T-cell (primary cell): ENCODE measurements around the gene CELSR1. TPM values are rescaled to one million over a fixed set of nuclear protein-coding genes. Genes with fewer than 3 reads are reported as not detected.

Experiments
- ATAC-seq, 4 experiments: fragments of 200-7000 bp in 3 of 4; fragments of 150-1000 bp in 1 of 4; cut with Tn5 transposase; replicated peaks in 1 of 4; 1 replicate in 3 of 4; 2 replicates in 1 of 4; pipeline ENCODE4 v1.10.0; 2021; ENCODE audit warnings: moderate library complexity in 3 of 4, mild to moderate bottlenecking in 2 of 4, moderate number of reproducible peaks in 1 of 4
- CTCF ChIA-PET, 2 donors: fragments of 300-600 bp; sonication (Branson Sonifier 250); formaldehyde crosslinking; loops; one replicate each; lab custom pipeline; 2022; ENCODE audit warnings: antibody characterized with exemption in 2 of 2; lab: Charles Lee
- POLR2A ChIA-PET, 2 donors: fragments of 300-600 bp; sonication (Branson Sonifier 250); formaldehyde crosslinking; loops; one replicate each; lab custom pipeline; 2022; ENCODE audit warnings: antibody characterized with exemption in 2 of 2; lab: Charles Lee
- DNase-seq, 35 experiments: peaks; one replicate each; pipeline versions ENCODE4 v3.0.0 to v3.0.0-alpha.2; 2013 to 2023
- H3K27ac ChIP-seq: one replicate; pipeline ENCODE4 v1.5.1; 2013; ENCODE audit warnings: low read length
- H3K27me3 ChIP-seq, 2 experiments: replicated peaks in 1 of 2; 1 replicate in 1 of 2; 2 replicates in 1 of 2; pipeline versions ENCODE4 v1.6.1 to v1.7.0; 2013; ENCODE audit warnings: low read length in 1 of 2, mixed read lengths in 1 of 2; ENCODE audit not compliant: control insufficient read depth in 2 of 2, insufficient read depth in 2 of 2; ENCODE audit errors: extremely low read depth in 1 of 2
- H3K36me3 ChIP-seq, 2 donors: 1 replicate in 1 of 2; 2 replicates in 1 of 2; pipeline versions ENCODE4 v1.6.1 to v1.7.0; 2013; ENCODE audit warnings: low read length in 1 of 2; ENCODE audit not compliant: control insufficient read depth in 2 of 2, insufficient read depth in 1 of 2; ENCODE audit errors: extremely low read depth in 1 of 2
- H3K4me1 ChIP-seq, 2 experiments: 1 replicate in 1 of 2; 2 replicates in 1 of 2; pipeline versions ENCODE4 v1.6.1 to v1.7.0; 2013; ENCODE audit warnings: low read length in 2 of 2, mixed read lengths in 1 of 2; ENCODE audit not compliant: insufficient read depth in 2 of 2, control insufficient read depth in 1 of 2; ENCODE audit errors: extremely low read depth in 1 of 2
- H3K4me3 ChIP-seq, 2 donors: 1 replicate in 1 of 2; 2 replicates in 1 of 2; pipeline versions ENCODE4 v1.5.1 to v1.7.0; 2013; ENCODE audit warnings: mild to moderate bottlenecking in 2 of 2, low read length in 1 of 2, moderate library complexity in 1 of 2; ENCODE audit not compliant: control insufficient read depth in 1 of 2; ENCODE audit errors: extremely low read depth in 1 of 2
- H3K9me3 ChIP-seq: 2 replicates; pipeline ENCODE4 v1.7.0; 2013
- H3K27ac Mint-ChIP-seq, 2 donors: one replicate each; pipeline ENCODE4 v1.8.0; 2020 to 2021; ENCODE audit warnings: mild to moderate bottlenecking in 2 of 2, mixed read lengths in 2 of 2
- H3K27me3 Mint-ChIP-seq, 2 donors: one replicate each; pipeline ENCODE4 v1.8.0; 2021 to 2022; ENCODE audit warnings: mixed read lengths in 2 of 2
- H3K36me3 Mint-ChIP-seq: one replicate; pipeline ENCODE4 v1.8.0; 2021; ENCODE audit warnings: mixed read lengths
- H3K4me1 Mint-ChIP-seq, 3 donors: one replicate each; pipeline ENCODE4 v1.8.0; 2020 to 2022; ENCODE audit warnings: mixed read lengths in 3 of 3, mild to moderate bottlenecking in 1 of 3
- H3K4me3 Mint-ChIP-seq, 3 donors: one replicate each; pipeline ENCODE4 v1.8.0; 2020 to 2022; ENCODE audit warnings: mild to moderate bottlenecking in 3 of 3, mixed read lengths in 3 of 3, moderate library complexity in 3 of 3
- H3K9me3 Mint-ChIP-seq, 3 donors: one replicate each; pipeline ENCODE4 v1.8.0; 2020 to 2022; ENCODE audit warnings: mixed read lengths in 3 of 3
- WGBS: methylation state at CpG from one replicate; pipeline ENCODE4 v1.1.5; 2013; ENCODE audit warnings: missing lambda C conversion rate; ENCODE audit not compliant: insufficient coverage; 5-methylcytosine and 5-hydroxymethylcytosine counted together
- total RNA-seq, 35 experiments: library from RNA in 6 of 35; stranded (reverse) in 6 of 35; fragments of 120-200 nt in 1 of 35; gene quantifications; one replicate each; pipeline versions ENCODE4 v1.2.1 to v1.2.4 and lab custom pipeline; 2013 to 2026

Gene CELSR1
- total RNA-seq, 5 donors from 2014 or later (not counting 1 experiment from before 2014, with no cell fraction given): 1.1 to 2.7 (median 1.6) TPM

DNA sequence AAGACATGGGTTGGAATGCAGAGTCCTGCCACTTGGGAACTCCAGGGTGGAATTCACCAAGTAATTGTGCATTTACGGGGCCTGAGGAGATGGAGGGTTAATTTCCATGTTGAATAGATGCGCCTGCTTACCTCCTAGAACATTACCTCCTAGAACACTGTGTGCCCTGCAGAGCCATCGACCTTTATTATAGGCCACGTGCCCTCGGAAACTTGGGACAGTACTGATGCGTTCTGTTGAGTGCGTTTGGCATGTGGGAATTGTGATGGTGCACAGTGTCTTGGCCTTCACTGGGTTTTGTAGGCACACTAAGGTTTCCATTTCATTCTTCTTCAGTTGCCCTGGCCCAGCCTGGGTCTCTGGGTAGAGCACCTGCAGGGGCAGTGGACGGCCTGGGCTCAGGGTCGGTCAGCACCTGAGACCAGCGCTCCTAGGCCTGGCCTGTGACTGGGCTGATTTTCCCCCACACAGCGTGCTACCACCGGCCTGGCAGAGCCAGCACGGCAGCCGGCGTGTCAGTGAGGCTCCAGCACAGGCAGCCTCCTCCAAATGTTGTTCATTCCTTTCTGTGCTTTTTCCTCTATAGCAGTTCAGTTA lies 189.2 kb downstream of the CELSR1 start:
- Mint-ChIP-seq H3K27me3 (no peaks in the 10 kb centered on the region), H3K4me1 (peaks cover 1 to 9% (median 2%) of the 10 kb centered on the region in 3 donors), H3K9me3 (no peaks in the 10 kb centered on the region), H3K27ac (no peak overlapping the region), H3K36me3 (peaks cover 63% of the 10 kb centered on the region), H3K4me3 (no peak overlapping the region)
- no peak overlapping the region for H3K4me3 ChIP-seq
- 96% methylated on average over 8 of the region's 15 CpGs for WGBS
- no peaks in the 10 kb centered on the region for H3K9me3 ChIP-seq
- no peaks in the 10 kb centered on the region for H3K4me1 ChIP-seq
- H3K27me3 ChIP-seq: no peaks in the 10 kb centered on the region
- ATAC-seq (no peak), DNase-seq (no peak)
- ChIA-PET POLR2A (interaction anchor here in 1 of 2 donors (0.7 kb wide), 1 partner anchor 346 kb away, joined by 3 read pairs; no protein-coding TSS in a partner anchor), CTCF (no interaction called here)
- no peak overlapping the region for H3K27ac ChIP-seq
- H3K36me3 ChIP-seq: peaks cover 37 to 88% of the 10 kb centered on the region in 2 donors

DNA sequence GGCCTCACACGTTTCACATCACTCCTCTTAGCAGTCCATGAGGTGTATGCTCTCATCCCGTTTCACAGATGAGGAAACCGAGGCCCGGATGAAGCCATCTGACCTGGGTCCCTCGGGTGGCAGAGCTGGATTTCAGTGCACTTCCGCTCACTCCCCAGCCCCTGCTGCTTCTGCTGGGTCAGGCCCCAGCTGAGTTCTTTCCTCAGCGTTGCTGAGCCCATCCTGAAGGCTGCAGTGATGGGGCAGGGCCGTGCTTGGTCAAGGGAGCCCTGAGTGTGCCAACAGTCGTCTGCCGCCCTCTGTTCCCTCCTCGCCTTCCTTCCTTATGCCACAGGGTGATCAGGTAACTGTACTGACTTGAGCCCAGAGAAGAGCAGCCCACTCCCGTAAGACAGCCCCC lies 189.8 kb downstream of the CELSR1 start:
- ChIA-PET CTCF (no interaction called here), POLR2A (no interaction called here)
- peaks cover 60% of the 10 kb centered on the region for H3K36me3 Mint-ChIP-seq
- H3K36me3 ChIP-seq: peaks cover 35 to 85% of the 10 kb centered on the region in 2 donors
- peaks cover 1 to 9% (median 2%) of the 10 kb centered on the region in 3 donors for H3K4me1 Mint-ChIP-seq
- no peak for DNase-seq
- H3K27ac ChIP-seq: no peak overlapping the region
- H3K27ac Mint-ChIP-seq: no peak overlapping the region
- H3K9me3 ChIP-seq: no peaks in the 10 kb centered on the region
- no peaks in the 10 kb centered on the region for H3K4me1 ChIP-seq
- H3K4me3 ChIP-seq: no peak overlapping the region
- no peak for ATAC-seq
- no peak overlapping the region for H3K4me3 Mint-ChIP-seq
- WGBS: 92% methylated on average over 11 of the region's 12 CpGs
- no peaks in the 10 kb centered on the region for H3K27me3 Mint-ChIP-seq
- no peaks in the 10 kb centered on the region for H3K9me3 Mint-ChIP-seq
- no peaks in the 10 kb centered on the region for H3K27me3 ChIP-seq

DNA sequence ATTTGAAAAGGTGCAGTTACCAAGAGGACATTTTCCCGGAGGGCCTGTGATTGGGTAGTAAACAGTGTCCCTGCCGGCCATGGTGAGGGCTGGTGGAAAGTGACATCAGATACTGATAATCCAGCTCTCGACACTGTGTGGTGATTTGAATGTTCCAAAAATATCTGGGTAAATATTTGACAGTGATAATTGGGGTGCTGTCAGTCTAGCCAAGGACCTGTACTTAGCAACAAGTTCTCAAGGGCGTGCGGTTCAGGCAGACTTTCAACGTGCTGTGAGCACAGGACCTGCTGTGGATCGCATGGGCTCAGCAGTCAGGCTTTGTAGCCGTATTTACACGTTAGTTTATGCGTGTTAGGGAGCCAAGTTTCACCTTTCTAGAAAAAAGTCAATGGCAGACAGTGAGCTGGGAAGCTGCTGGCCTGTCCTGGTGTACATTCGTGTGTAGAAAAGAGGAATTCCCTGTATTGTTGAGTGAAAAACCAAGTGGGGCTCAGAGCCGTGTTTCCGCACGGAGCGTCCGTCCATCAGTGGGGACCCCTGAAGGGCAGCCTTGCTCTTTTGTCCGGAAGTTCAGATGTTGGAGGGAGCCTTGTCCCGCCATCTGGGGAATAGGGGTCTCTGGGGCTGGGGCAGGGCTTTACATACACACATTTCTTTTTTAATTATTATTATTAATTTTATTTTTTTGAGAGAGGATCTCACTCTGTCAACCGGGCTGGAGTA lies 190.6 kb downstream of the CELSR1 start:
- no peaks in the 10 kb centered on the region for H3K9me3 Mint-ChIP-seq
- H3K27me3 Mint-ChIP-seq: no peaks in the 10 kb centered on the region
- Histone ChIP-seq H3K4me3 (no peak overlapping the region), H3K36me3 (peaks cover 30 to 85% of the 10 kb centered on the region in 2 donors), H3K27ac (no peak overlapping the region), H3K9me3 (no peaks in the 10 kb centered on the region), H3K4me1 (no peaks in the 10 kb centered on the region), H3K27me3 (no peaks in the 10 kb centered on the region)
- no peak for ATAC-seq
- peaks cover 1 to 16% (median 2%) of the 10 kb centered on the region in 3 donors for H3K4me1 Mint-ChIP-seq
- ChIA-PET CTCF (no interaction called here), POLR2A (no interaction called here)
- WGBS: 97% methylated on average over 11 of the region's 19 CpGs
- no peak overlapping the region for H3K27ac Mint-ChIP-seq
- DNase-seq: no peak
- no peak overlapping the region for H3K4me3 Mint-ChIP-seq
- H3K36me3 Mint-ChIP-seq: peaks cover 56% of the 10 kb centered on the region

DNA sequence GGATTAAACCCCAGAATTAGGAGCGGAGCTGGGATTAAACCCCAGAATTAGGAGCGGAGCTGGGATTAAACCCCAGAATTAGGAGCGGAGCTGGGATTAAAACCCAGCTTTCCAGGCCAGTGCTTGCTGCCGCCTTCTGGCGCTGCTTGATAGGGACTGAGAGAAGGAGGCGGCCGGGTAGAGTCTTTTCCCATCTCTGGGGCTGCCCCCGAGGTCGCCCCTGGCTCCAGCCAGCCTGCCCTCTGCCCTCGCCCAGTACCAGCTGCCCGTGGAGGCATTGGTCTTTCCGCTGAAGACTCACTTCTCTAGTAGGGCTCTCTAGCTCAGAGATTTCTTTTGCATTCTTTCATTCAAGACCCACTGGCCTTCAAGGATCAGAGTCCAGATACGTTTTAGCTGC lies 196.7 kb downstream of the CELSR1 start:
- no peak overlapping the region for H3K27ac ChIP-seq
- 93% methylated on average over 8 of the region's 13 CpGs for WGBS
- H3K27ac Mint-ChIP-seq: no peak overlapping the region
- H3K36me3 ChIP-seq: peaks cover 0 to 68% of the 10 kb centered on the region in 2 donors
- H3K27me3 Mint-ChIP-seq: no peaks in the 10 kb centered on the region
- ATAC-seq (no peak), DNase-seq (no peak)
- peaks cover 42% of the 10 kb centered on the region for H3K36me3 Mint-ChIP-seq
- H3K27me3 ChIP-seq: no peaks in the 10 kb centered on the region
- H3K4me1 Mint-ChIP-seq: peaks cover 42 to 55% (median 43%) of the 10 kb centered on the region in 3 donors
- POLR2A ChIA-PET: no interaction called here
- no peak overlapping the region for H3K4me3 ChIP-seq
- H3K4me3 Mint-ChIP-seq: no peak overlapping the region
- peaks cover 0 to 21% of the 10 kb centered on the region in 2 experiments for H3K4me1 ChIP-seq
- no peaks in the 10 kb centered on the region for H3K9me3 Mint-ChIP-seq
- CTCF ChIA-PET: no interaction called here
- no peaks in the 10 kb centered on the region for H3K9me3 ChIP-seq

DNA sequence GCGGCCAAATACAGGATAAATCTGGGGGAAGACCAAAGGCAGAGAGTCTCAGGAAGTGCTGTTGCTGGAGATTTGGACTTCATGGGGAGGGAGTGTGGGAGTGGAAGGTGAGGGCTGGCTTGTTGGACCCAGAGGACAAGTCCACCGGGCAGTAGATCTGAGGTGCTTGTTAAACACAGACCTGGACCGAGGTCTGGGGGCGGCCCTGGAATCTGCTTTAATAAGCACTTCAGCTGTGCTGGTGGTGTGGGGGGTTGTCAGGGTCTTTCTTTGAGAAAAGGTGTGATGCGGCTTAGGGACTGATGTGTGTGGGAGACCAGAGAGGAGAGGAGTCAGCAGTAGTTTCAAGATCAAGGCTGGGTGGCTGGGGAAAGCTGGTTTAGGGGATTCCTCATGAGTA lies 197.5 kb downstream of the CELSR1 start:
- CTCF ChIA-PET: interaction anchor here in 1 of 2 donors (0.9 kb wide), 1 partner anchor 44 kb away, joined by 3 read pairs; the partner anchor contains the start of gene GTSE1
- H3K9me3 ChIP-seq: no peaks in the 10 kb centered on the region
- no peak for DNase-seq
- H3K27ac Mint-ChIP-seq: no peak overlapping the region
- H3K27ac ChIP-seq: no peak overlapping the region
- no peak overlapping the region for H3K4me3 Mint-ChIP-seq
- peaks cover 42 to 55% (median 45%) of the 10 kb centered on the region in 3 donors for H3K4me1 Mint-ChIP-seq
- peaks cover 42% of the 10 kb centered on the region for H3K36me3 Mint-ChIP-seq
- POLR2A ChIA-PET: no interaction called here
- peaks cover 0 to 64% of the 10 kb centered on the region in 2 donors for H3K36me3 ChIP-seq
- H3K27me3 Mint-ChIP-seq: no peaks in the 10 kb centered on the region
- WGBS: 100% methylated on average over 5 of the region's 5 CpGs
- ATAC-seq: no peak
- no peaks in the 10 kb centered on the region for H3K27me3 ChIP-seq
- no peaks in the 10 kb centered on the region for H3K9me3 Mint-ChIP-seq
- H3K4me1 ChIP-seq: peaks cover 0 to 24% of the 10 kb centered on the region in 2 experiments
- H3K4me3 ChIP-seq: no peak overlapping the region

DNA sequence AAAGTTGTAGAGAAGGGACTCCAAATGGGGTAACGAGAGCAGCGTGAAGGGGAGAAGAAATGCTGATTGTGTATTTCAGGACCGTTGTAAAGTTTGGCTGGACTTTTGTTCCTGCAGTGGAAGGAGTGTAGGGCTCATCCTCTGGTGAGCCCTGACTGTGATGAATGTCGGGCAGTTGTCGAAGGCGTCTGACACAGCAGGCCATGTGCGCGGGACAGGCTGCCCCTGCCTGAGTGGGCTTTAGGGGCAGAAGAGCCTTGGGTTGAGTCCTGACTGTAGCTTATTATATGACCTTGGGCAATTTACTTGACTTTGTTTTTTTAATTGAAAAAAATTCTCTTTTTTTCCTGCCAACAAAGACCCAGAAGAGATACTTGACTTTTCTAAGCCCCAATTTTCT lies 198.8 kb downstream of the CELSR1 start:
- ChIA-PET POLR2A (no interaction called here), CTCF (no interaction called here)
- H3K36me3 Mint-ChIP-seq: peaks cover 33% of the 10 kb centered on the region
- no peaks in the 10 kb centered on the region for H3K27me3 Mint-ChIP-seq
- Histone ChIP-seq H3K4me3 (no peak overlapping the region), H3K36me3 (peaks cover 0 to 51% of the 10 kb centered on the region in 2 donors), H3K4me1 (peaks cover 0 to 30% of the 10 kb centered on the region in 2 experiments), H3K27me3 (no peaks in the 10 kb centered on the region), H3K27ac (no peak overlapping the region), H3K9me3 (no peaks in the 10 kb centered on the region)
- H3K4me3 Mint-ChIP-seq: no peak overlapping the region
- ATAC-seq (no peak), DNase-seq (no peak)
- no peaks in the 10 kb centered on the region for H3K9me3 Mint-ChIP-seq
- 97% methylated on average over 3 of the region's 8 CpGs for WGBS
- peaks cover 47 to 51% (median 49%) of the 10 kb centered on the region in 3 donors for H3K4me1 Mint-ChIP-seq
- peak overlapping the region in 1 of 2 donors; percentile 0 for H3K27ac Mint-ChIP-seq
